ENCODE results near the gene SPX.

DNA sequence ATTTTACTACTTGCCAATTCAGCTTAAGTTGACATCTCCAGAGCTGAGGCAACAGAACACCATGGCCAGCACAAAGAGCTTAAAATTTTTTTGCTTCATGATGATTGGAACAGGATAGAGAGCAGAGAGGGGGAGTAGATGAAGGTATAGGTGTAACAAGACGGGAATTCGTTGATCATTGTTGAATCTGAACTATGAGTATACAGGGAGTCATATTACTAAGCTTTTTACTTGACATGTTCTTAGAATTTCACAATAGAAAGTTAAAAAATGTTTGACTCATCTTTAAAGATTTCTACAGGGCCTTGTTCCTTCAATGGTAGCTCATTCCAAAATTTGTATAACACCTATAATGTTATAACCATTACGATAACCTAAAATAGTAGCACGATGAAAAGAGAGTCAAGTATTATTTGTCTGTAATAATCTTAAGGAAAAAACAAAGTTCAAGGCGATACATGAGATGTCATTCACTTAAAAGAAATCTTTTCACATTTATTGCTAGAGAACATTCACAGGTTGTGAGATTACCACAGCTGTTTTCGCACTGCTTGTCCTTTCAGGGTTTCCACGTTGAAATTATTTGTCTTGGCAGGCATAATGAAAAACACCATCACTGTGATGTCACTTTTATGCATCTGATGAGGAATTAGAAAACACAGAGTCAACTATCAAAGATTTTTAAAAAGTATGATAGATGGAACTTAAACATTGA is 33.9 kb downstream of the SPX start:
- no peak for TF ChIP-seq POLR2A (IDR thresholded peaks at IDR 0.05)
- TF ChIP-seq, protein P1, sequence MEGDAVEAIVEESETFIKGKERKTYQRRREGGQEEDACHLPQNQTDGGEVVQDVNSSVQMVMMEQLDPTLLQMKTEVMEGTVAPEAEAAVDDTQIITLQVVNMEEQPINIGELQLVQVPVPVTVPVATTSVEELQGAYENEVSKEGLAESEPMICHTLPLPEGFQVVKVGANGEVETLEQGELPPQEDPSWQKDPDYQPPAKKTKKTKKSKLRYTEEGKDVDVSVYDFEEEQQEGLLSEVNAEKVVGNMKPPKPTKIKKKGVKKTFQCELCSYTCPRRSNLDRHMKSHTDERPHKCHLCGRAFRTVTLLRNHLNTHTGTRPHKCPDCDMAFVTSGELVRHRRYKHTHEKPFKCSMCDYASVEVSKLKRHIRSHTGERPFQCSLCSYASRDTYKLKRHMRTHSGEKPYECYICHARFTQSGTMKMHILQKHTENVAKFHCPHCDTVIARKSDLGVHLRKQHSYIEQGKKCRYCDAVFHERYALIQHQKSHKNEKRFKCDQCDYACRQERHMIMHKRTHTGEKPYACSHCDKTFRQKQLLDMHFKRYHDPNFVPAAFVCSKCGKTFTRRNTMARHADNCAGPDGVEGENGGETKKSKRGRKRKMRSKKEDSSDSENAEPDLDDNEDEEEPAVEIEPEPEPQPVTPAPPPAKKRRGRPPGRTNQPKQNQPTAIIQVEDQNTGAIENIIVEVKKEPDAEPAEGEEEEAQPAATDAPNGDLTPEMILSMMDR (IDR thresholded peaks at IDR 0.05): no peak
- TF ChIP-seq EP300 (IDR thresholded peaks at IDR 0.05): no peak
- TF ChIP-seq POLR2AphosphoS5 (IDR thresholded peaks at IDR 0.05): no peak

Measured in gastroesophageal sphincter (tissue), 3 donors.